DOHH2 (cell line): Measurements from ENCODE around the gene UBE2G2.

ENCODE experiments used
- H3F3A ChIP-seq: fragments of 200-600 bp; sonication (generic), shearing (Covaris generic); 2 replicates; pipeline ENCODE4 v1.6.0; 2016; ENCODE audit warnings: antibody characterized with exemption, mild to moderate bottlenecking; ENCODE audit not compliant: control insufficient read depth, insufficient read depth
- H3K27ac ChIP-seq: fragments of 200-600 bp; sonication (generic); 2 replicates; pipeline ENCODE4 v1.5.1; 2014; ENCODE audit warnings: low read depth, mild to moderate bottlenecking, low read length, moderate library complexity
- H3K27me3 ChIP-seq: fragments of 200-600 bp; sonication (generic); 2 replicates; pipeline ENCODE4 v1.6.1; 2014; ENCODE audit warnings: mild to moderate bottlenecking, low read length, mixed read lengths; ENCODE audit not compliant: control insufficient read depth
- H3K36me3 ChIP-seq: fragments of 200-600 bp; sonication (generic); 2 replicates; pipeline ENCODE4 v1.6.1; 2014; ENCODE audit warnings: mild to moderate bottlenecking, low read length, moderate library complexity, mixed read lengths; ENCODE audit not compliant: control insufficient read depth
- H3K4me1 ChIP-seq: fragments of 200-600 bp; sonication (generic); 2 replicates; pipeline ENCODE4 v1.6.1; 2014; ENCODE audit warnings: mild to moderate bottlenecking, low read length, mixed read lengths; ENCODE audit not compliant: control insufficient read depth
- H3K4me2 ChIP-seq: fragments of 200-600 bp; sonication (generic); 2 replicates; pipeline ENCODE4 v1.6.0; 2014; ENCODE audit warnings: mild to moderate bottlenecking, low read length, moderate library complexity
- H3K4me3 ChIP-seq: fragments of 200-600 bp; sonication (generic); 2 replicates; pipeline ENCODE4 v1.5.1; 2014; ENCODE audit warnings: mild to moderate bottlenecking, low read length, mixed read lengths
- H3K79me2 ChIP-seq: fragments of 200-600 bp; sonication (generic); 2 replicates; pipeline ENCODE4 v1.6.1; 2014; ENCODE audit warnings: mild to moderate bottlenecking, low read length, mixed read lengths; ENCODE audit not compliant: control insufficient read depth
- H3K9me2 ChIP-seq: fragments of 200-600 bp; sonication (generic); replicated peaks from 2 replicates; pipeline ENCODE4 v1.6.1; 2014; ENCODE audit warnings: mild to moderate bottlenecking, low read length, mixed read lengths; ENCODE audit not compliant: control insufficient read depth
- H3K9me3 ChIP-seq: fragments of 200-600 bp; sonication (generic); 2 replicates; pipeline ENCODE4 v1.6.1; 2014; ENCODE audit warnings: antibody characterized with exemption, low read length, mixed read lengths; ENCODE audit not compliant: control insufficient read depth, insufficient read depth
- H4K20me1 ChIP-seq: fragments of 200-600 bp; sonication (generic); 2 replicates; pipeline ENCODE4 v1.6.0; 2014; ENCODE audit warnings: low read depth, mild to moderate bottlenecking, antibody characterized with exemption, low read length, moderate library complexity; ENCODE audit not compliant: control insufficient read depth, insufficient read depth
- CTCF ChIP-seq: fragments of 200-600 bp; sonication (generic); IDR thresholded peaks from one replicate; pipeline ENCODE4 v1.5.1; 2014; ENCODE audit warnings: antibody characterized with exemption, mild to moderate bottlenecking, low read depth, low read length; ENCODE audit not compliant: poor library complexity, severe bottlenecking
- EZH2phosphoT487 ChIP-seq: fragments of 200-600 bp; sonication (generic); IDR thresholded peaks from 2 replicates; pipeline ENCODE4 v1.6.1; 2017; ENCODE audit warnings: borderline replicate concordance, mild to moderate bottlenecking, antibody characterized with exemption, low read length, moderate library complexity, mixed read lengths

The UBE2G2 gene

DNA sequence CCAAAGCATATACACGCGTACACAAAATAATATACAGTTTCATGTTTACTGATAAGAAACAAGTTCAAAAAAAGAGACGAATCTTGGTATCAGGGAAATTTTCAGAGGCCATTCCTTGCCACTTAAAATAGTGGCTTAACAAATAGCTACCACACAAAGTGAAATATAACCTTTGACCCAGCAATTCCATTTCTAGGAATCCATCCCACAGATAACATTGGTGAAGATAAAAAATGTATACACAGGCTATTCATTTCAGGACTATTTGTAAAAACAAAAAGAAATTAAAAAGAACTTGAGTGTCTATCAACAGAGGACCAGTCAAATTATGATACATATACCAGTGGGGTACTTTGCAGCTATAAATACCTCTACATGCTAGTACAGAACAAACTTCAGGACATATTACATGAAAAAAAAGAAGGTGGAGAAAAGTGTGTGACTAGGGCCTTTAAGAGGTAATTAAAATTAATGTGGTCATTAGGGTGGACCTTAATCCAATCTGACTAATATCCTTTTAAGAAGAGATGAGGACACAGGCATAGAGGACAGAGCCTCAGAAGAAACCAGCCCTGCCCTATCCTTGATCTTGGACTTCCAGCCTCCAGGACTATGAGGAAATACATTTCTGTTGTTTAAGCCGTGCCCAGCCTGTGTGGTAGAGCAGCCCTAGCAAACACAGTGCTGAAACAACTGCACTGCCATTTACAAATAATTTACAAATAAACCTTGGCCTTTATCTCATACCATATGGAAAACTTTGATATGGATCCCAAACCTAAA lies 7.8 kb downstream of the UBE2G2 start:
- Histone ChIP-seq H3F3A (peaks cover 13% of the 10 kb centered on the region), H3K36me3 (peaks cover 70% of the 10 kb centered on the region), H4K20me1 (peaks cover 40% of the 10 kb centered on the region), H3K9me3 (no peaks in the 10 kb centered on the region), H3K4me2 (peak overlapping the region; percentile 22; the same call in 1 of the 2 replicates), H3K4me3 (no peak overlapping the region), H3K4me1 (peaks cover 54% of the 10 kb centered on the region), H3K79me2 (peaks cover 100% of the 10 kb centered on the region), H3K27ac (no peak overlapping the region), H3K9me2 (no peaks in the 10 kb centered on the region), H3K27me3 (no peaks in the 10 kb centered on the region)
- no peak for TF ChIP-seq EZH2phosphoT487
- TF ChIP-seq CTCF, result no peak

- peaks cover 100% of the 10 kb centered on the region for H3K79me2 ChIP-seq
- TF ChIP-seq EZH2phosphoT487 (no peak), CTCF (peak; percentile 79)
- no peaks in the 10 kb centered on the region for H3K9me3 ChIP-seq
- peaks cover 48% of the 10 kb centered on the region for H3K4me1 ChIP-seq
- peaks cover 13% of the 10 kb centered on the region for H3F3A ChIP-seq
- peaks cover 67% of the 10 kb centered on the region for H3K36me3 ChIP-seq
- H3K27me3 ChIP-seq, result no peaks in the 10 kb centered on the region
- peaks cover 40% of the 10 kb centered on the region for H4K20me1 ChIP-seq
- H3K27ac ChIP-seq, result no peak overlapping the region
- H3K4me2 ChIP-seq, result peak overlapping the region; percentile 22
- no peaks in the 10 kb centered on the region for H3K9me2 ChIP-seq
- H3K4me3 ChIP-seq, result no peak overlapping the region
Measured at GRCh38 chr21:44792702-44793591, 8.7 kb downstream of the UBE2G2 start.

GRCh38 chr21:44791993-44792392 lies 9.6 kb downstream of the UBE2G2 start:
- Histone ChIP-seq H3K9me3 (no peaks in the 10 kb centered on the region), H4K20me1 (peaks cover 38% of the 10 kb centered on the region), H3K27me3 (no peaks in the 10 kb centered on the region), H3K79me2 (peaks cover 100% of the 10 kb centered on the region), H3K4me2 (no peak overlapping the region), H3K36me3 (peaks cover 69% of the 10 kb centered on the region), H3K4me1 (peaks cover 48% of the 10 kb centered on the region), H3F3A (peaks cover 12% of the 10 kb centered on the region), H3K27ac (no peak overlapping the region), H3K4me3 (no peak overlapping the region), H3K9me2 (no peaks in the 10 kb centered on the region)
- no peak for TF ChIP-seq CTCF
- TF ChIP-seq EZH2phosphoT487, result no peak
